H1 (cell line): Measurements from ENCODE around the gene DIPK1A.

Source experiments
- JUND ChIP-seq: IDR thresholded peaks from 2 replicates; pipeline ENCODE4 v1.6.1; 2011; ENCODE audit warnings: mild to moderate bottlenecking, improper control_type of control experiment, low read length
- NRF1 ChIP-seq: IDR thresholded peaks from 2 replicates; pipeline ENCODE4 v1.6.1; 2011; ENCODE audit warnings: mild to moderate bottlenecking, low read depth, low read length, improper control_type of control experiment
- POLR2AphosphoS5 ChIP-seq: IDR thresholded peaks from 2 replicates; pipeline ENCODE4 v1.6.1; 2011; ENCODE audit warnings: low read depth, low read length
- RAD21 ChIP-seq, 2 experiments: IDR thresholded peaks in 1 of 2; conservative IDR thresholded peaks in 1 of 2; 2 replicates each; pipeline ENCODE4 v1.6.1; 2011; ENCODE audit warnings: low read depth in 2 of 2, low read length in 2 of 2, improper control_type of control experiment in 1 of 2, inconsistent platforms in 1 of 2, mild to moderate bottlenecking in 1 of 2, moderate library complexity in 1 of 2
- YY1 ChIP-seq: IDR thresholded peaks from 2 replicates; pipeline ENCODE4 v1.6.1; 2011; ENCODE audit warnings: low read depth, mild to moderate bottlenecking, low read length
- TF ChIP-seq, protein P1 (sequence below), 3 experiments: IDR thresholded peaks; 1 replicate in 2 of 3; 2 replicates in 1 of 3; pipeline versions ENCODE4 v1.5.1 to v1.6.1; 2011; ENCODE audit warnings: low read length in 3 of 3, mild to moderate bottlenecking in 3 of 3, inconsistent platforms in 2 of 3, low read depth in 1 of 3, moderate library complexity in 1 of 3; ENCODE audit not compliant: insufficient read depth in 1 of 3; ENCODE audit errors: control extremely low read depth in 1 of 3
- TF ChIP-seq, protein P2 (sequence below): IDR thresholded peaks from 2 replicates; pipeline ENCODE4 v1.6.1; 2011; ENCODE audit warnings: low read length, improper control_type of control experiment

DNA sequence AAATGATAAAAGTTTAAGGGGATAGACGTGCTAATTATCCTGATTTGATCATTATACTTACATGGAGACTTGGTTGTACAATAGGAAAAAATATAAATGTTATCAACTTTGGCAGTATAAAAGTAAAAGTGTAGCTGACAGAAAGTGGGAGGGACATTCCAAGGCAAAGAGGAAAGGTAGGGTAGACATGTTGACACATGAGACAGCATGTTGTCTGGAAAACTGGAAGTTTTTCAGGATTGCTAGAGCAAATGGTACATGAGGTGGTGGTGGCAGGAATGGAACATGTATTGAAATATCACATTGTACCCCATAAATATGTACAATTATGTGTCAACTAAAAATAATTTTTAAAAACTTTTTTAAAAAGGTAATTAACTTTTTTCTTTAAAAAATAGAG lies 13.2 kb downstream of the DIPK1A start:
- TF ChIP-seq, protein P1, sequence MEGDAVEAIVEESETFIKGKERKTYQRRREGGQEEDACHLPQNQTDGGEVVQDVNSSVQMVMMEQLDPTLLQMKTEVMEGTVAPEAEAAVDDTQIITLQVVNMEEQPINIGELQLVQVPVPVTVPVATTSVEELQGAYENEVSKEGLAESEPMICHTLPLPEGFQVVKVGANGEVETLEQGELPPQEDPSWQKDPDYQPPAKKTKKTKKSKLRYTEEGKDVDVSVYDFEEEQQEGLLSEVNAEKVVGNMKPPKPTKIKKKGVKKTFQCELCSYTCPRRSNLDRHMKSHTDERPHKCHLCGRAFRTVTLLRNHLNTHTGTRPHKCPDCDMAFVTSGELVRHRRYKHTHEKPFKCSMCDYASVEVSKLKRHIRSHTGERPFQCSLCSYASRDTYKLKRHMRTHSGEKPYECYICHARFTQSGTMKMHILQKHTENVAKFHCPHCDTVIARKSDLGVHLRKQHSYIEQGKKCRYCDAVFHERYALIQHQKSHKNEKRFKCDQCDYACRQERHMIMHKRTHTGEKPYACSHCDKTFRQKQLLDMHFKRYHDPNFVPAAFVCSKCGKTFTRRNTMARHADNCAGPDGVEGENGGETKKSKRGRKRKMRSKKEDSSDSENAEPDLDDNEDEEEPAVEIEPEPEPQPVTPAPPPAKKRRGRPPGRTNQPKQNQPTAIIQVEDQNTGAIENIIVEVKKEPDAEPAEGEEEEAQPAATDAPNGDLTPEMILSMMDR (IDR thresholded peaks at IDR 0.05; ENCODE audit: control extremely low read depth in 1 of 3, insufficient read depth in 1 of 3, low read depth in 1 of 3, low read length in 3 of 3): no peak
- no peak for TF ChIP-seq YY1
- TF ChIP-seq POLR2AphosphoS5: no peak
- no peak for TF ChIP-seq RAD21 (IDR thresholded peaks at IDR 0.05 in 1 of 2, conservative IDR thresholded peaks at IDR 0.05 in 1 of 2; ENCODE audit: low read depth in 2 of 2, low read length in 2 of 2)
- TF ChIP-seq JUND: no peak
- TF ChIP-seq, protein P2, sequence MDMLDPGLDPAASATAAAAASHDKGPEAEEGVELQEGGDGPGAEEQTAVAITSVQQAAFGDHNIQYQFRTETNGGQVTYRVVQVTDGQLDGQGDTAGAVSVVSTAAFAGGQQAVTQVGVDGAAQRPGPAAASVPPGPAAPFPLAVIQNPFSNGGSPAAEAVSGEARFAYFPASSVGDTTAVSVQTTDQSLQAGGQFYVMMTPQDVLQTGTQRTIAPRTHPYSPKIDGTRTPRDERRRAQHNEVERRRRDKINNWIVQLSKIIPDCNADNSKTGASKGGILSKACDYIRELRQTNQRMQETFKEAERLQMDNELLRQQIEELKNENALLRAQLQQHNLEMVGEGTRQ: no peak
- TF ChIP-seq NRF1: no peak
